Activated CD8-positive, alpha-beta memory T cell treated with anti-CD3 and anti-CD28 coated beads, Interleukin-2, amount 50 U/mL, for 1 hour (primary cell): ENCODE results near the gene ANO4.

ENCODE experiments used
- DNase-seq: peaks from one replicate; pipeline ENCODE4 v3.0.0-alpha.2; 2020; ENCODE audit errors: extremely low read depth

Gene ANO4

DNA sequence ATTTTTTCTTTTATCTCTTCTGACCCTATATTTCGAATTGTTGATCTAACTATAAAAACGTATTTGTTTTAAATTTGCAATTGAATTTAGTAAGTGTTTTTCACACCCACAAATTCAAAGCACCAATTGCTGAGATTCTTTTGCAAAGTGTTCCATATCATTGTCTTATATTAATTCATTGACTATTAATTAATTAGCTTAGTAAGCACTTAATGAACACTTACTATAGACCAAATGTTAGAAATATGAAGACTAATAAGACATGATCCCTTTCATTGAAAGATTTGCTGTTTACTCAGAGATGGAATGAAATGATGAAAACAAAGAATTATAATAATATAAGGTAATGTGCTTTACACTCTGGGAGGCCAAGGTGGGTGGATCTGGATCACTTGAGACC lies 14.2 kb downstream of the ANO4 start:
- DNase-seq, result no peak

DNA sequence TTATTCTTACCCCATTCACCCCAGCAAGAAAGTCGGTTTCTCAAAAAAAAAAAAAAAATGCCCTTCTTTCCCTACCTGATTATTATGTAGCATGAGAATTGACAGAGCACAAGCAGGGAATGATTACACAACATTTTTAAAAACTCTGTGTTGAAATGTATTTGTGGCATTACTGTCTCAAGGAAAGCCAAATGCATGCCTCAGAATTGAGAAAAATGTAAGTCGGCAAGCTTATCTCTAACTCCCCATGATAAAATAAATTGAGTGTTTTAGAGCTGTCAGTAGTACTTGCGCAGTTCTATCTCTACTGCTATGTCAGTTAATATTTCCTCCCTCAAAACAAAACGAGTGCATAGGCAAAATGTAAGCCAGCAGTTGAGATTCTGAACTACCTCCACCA lies 25.7 kb downstream of the ANO4 start:
- DNase-seq, result no peak

DNA sequence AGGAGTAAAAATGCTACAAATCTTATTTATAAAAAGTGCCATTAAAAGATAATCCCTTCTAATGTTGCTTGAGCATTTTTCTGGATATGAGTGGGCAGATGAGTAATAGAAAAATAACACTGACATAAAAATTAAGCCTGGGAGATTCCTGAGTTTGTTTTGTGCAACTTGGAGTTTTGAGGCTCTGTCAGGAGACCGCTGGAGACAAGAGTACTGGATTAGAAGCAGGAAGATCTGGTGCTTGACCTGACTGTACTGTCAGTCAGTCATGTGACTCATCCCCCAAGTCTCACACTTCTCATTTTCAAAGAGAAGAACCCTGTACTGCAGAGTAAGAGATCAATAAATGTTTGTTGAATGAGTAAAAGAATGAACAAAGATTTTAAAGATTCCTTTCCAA lies 29.4 kb downstream of the ANO4 start:
- DNase-seq, result no peak

DNA sequence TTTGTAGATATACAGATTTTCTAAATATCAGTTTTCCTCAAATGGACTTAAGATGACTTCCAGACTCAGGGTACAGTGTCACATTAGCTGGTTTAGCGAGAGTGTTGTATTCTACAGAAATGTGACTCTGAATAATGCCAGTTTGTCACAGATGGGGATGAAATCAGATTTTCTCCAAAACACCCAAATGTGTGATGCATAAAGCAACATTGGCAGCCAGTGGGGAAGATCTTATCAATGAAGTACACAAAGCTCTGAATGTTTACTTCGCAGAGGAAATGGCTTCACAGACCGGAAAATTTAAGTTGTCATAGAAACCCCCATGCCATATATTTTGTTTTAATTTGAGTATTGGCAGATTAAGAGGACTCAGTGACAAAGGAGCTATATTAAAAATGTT lies 29.9 kb downstream of the ANO4 start:
- no peak for DNase-seq

DNA sequence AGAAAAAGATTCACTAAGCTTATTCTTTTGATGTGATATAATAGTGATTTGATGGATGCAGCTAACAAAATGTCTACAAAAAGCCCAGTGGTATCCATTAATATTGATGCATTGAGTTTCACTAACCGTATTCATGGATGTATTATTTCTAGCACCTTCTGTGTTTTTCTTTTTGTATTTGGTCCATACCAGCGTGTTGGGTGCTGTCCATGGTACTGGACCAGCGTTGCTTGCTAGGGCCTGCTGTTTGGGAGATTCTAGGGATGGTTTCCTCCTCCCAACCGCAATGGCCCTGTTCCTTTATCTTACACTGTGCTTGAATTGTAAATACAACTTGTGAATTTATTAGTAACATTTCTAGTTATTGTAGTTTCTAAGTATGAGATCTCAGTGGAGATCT lies 31.7 kb downstream of the ANO4 start:
- no peak for DNase-seq

DNA sequence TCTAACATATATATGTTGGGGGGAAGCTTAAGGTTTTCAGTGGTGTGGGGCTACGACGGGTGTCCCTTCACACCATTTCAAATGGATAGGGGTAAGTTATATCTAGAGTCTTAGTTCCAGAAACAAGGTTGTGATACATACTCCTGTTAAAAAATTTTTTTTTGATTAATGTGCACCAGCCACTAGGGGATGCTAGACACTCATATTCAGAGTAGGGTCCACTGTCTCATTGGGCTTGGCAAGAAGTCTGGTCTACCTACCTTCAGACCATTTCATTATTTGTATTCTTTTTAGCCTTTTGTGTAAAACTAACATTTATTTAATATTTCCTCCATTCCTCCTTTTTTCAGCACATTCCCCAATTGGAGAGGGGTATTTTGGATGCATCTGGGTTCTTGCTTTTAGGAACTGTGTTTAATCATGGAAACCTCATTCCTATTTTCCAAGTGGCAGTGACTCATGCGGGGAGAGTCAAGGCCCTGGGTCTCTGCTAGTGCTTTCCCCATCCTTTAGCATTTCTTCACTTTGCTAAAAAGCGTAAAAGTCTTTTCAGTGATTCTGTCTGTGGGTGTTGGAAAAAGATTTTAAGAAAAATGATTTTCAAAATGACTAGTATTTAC lies 33.4 kb downstream of the ANO4 start:
- DNase-seq, result no peak

DNA sequence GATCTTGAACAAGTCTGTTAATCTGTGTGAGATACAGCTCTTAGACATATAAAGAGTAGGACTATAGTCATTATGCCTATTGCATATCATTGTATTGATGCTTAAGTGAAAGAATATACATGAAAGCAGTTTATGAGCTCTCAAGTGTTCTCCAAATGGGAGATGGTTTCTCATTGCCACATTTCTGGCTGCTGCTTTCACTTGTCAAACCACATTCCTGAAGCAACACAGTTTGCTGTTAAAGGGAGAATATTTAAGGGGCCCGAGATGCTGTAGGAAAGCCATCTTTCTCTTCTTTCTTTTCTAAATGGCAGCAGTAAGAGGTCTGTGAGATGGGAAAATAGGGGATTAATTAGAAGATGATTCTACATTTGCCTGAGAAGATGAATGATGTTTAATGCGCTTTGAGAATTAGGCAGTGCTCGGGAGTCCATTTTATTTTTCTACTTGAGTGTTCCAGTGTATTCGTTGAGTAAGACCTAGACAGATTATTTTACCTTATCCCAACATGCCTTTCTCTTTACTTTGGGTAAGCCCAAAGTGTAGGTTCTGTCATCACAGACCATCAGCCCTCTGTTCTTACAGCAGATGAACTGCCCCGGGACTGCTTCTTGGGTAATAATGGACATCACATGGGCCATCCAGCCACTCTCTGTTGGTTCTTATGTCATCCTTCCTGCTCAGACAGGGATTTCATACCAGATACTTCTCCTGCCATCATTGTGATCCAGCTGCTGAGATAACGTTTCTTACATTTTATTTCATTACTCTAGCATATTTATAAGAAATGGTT lies 35.6 kb downstream of the ANO4 start:
- DNase-seq, result no peak

DNA sequence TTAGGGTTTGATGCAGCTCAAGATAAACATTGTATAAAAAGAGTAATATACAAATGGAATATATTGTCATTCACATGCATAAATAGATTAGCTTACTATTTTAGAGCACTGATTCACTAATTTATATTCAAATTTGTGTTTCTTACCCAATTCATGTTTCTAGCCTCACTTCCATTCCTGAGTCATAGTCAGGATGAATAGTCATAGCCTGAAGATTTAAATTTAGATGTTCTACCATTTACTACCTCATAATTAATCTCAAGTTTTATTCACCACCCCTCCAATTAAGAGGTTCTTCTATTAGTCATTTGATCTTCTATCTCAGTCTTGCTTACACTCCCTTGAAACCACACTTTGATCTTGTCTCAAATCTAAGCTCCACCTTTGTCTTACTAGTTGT lies 38.7 kb downstream of the ANO4 start:
- no peak for DNase-seq

DNA sequence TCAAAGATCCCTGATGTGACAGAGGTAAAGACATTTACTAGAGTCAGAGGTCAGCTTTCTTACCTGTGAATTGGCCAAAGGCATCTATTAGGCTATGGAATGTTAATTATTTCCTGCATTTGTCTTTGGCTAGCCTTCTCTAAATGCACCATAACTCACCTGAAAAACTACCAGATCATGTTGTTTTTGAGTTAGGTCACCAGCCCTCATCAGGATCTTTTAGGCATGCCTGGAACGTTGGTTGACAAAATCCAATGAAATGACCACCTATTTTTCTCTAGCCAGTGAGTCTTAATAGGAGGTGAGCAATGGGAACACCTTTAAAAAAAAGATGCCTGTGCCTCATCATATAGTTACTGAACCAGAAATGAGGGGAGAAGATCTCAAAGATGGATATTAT lies 46.2 kb downstream of the ANO4 start:
- no peak for DNase-seq

DNA sequence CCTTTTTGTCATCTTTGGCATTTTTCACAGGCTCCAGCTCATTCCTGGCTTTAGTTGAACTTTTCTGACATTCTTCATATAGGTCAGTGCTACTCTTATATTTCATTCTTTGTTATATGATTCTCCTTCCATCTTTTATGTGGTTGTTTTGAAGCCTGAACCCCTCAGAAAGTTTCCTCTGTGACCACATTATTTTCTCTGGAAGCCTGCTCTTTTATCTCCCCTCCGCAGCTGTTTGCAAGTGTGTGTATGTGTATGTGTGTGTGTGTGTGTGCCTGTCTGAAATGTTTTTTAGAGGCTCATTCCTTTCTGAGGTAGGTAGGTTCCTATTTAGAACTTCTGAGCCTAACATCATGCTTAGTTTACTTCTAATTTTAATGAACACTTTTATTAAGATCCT lies 47.6 kb downstream of the ANO4 start:
- no peak for DNase-seq

DNA sequence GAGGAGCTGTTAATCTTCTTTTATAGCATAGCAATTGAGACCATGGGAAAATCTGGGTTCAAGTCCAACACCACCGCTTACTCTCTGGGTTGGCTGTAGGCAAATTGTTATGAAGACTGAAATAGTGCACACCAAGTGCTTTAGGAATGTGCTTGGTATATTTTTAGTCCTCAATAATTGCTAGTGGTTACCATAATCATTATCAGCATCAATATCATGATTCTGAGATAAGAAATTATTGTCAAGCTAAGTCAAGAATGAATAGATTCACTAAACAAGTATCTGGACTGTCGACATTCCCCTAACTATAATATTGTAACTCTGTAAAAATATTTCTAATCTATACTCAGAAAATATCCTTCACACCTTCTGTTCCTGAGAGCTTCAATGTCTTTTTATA lies 48.5 kb downstream of the ANO4 start:
- DNase-seq, result no peak

DNA sequence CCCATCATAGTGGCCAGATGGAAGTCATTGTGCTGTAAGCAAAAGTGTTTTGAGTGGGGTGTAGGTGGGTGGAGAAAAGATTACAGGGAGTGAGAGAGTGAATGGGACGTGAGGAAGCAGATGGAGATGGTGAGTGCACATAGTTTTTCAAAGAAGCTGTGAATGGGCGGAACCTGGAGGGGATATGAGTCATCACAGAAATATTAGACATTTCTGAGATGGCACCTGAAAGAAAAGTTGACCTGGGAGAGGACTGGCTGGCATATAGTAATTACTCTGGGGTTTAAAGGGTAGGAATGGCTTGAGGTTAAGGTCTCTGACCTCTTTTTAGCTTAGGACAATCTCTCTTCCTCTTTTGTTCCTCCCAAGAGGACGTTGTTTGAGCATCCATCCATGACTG lies 50.5 kb downstream of the ANO4 start:
- no peak for DNase-seq

DNA sequence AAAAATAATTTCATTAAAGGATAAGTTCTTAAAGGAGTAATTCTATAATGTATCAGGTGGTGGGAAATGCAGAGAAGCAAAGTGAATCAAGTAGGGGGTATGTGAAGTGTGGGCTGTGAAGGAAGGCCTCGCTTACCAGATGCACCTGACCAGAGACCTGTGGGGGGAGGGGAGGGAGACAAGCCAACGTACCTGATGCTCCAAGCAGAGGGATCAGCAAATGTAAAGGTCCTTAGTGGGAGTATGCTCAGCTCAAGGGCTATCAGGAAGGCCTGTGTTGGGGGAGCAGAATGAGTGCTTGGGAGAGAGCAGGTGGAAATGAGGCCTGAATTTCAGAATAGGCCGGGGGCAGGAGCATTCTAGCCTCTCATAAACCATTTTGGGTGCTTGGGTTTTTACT lies 57.1 kb downstream of the ANO4 start:
- DNase-seq, result no peak

DNA sequence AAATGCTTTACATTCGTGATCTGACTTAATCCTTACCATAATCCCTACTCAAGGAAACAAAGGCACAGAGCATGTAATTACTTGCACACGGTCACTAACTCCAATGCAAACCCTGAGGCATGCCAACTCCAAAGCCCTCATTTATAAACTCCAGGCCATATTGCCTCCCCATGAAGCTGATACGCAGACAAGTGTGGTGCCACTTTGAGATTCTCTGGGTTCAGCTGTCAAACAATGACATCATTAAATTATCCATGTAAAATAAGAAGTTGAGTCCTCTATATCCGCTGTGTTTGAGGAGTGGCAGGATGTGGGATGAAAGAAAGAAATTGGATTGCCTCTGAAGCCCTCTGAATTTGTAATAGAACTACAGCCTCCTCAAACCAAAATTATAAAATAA lies 62.8 kb downstream of the ANO4 start:
- no peak for DNase-seq

DNA sequence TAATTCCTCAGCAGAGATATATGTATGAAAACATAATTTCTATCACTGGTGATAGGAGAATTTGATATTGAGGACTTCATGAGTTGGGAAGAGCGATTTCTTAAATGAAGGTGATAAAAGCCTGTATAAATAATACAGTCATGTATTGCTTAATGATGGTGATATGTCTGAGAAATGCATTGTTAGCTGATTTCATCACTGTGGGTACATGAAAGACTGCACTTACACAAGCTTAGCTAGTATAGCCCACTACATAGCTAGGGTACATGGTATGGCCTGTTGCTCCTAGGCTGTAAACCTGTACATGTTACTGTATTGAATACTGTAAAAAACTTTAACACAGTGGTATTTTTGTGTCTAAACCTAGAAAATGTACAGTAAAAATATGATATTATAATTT lies 63.4 kb downstream of the ANO4 start:
- no peak for DNase-seq

DNA sequence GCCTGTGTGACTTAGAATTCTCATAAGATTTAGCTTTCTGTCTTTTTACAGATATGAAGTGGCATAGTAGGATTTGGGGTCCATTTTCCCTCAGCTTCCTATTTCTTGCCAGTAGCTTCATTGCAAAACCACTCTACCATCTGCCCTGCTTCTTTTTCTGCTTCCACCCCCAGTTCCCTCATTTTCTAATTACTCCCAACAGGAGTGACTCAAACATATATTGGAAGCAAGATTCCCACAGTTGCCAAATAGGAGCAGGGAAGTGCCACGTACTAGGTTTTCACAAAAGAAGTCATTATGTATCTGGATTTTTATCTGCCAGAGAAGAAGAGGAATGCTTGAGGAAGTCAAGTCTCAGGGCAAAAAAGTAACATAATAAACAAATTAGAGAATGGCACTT lies 64.1 kb downstream of the ANO4 start:
- DNase-seq, result no peak

DNA sequence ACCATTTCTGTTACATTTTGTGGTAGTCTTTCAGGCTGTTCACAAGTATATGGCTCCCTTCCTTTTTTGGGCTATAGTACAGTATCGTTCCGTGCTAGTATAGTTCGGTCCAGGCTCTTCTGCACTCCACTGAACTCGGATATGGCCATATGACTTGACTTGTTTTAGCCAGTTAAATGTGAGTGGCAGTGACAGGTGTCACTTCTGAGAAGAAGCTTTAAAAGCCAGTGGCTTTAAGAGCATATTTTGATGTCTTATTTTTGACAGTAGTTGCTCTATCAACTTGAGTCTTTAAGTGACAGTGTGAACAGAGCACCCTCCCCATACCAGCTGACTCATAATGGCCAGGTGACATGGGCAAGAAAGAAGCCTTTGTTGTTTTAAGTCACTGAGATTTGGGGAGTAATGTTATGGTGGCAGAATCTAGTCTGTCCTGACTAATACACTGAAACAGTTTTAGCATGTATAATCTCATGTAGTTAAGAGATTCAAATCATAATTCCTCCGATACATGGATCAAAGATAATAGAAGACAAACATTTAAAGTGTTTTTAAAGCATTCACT lies 64.6 kb downstream of the ANO4 start:
- DNase-seq, result no peak

DNA sequence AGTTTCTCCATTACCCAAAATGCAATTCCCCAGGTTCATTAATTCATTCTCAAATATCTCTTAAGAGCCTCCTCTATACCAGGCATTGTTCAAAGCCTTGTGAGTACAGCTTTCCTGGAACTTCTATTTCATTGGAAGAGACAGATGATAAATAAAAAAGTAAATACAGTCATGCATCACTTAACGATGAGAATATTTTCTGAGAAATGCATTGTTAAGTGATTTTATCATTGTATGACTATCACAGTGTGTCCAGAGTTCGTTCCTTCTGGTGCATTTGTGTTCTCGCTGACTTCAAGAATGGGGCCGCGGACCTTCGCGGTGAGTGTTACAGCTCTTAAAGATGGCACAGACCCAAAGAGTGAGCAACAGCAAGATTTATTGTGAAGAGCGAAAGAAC lies 66.0 kb downstream of the ANO4 start:
- DNase-seq, result no peak

DNA sequence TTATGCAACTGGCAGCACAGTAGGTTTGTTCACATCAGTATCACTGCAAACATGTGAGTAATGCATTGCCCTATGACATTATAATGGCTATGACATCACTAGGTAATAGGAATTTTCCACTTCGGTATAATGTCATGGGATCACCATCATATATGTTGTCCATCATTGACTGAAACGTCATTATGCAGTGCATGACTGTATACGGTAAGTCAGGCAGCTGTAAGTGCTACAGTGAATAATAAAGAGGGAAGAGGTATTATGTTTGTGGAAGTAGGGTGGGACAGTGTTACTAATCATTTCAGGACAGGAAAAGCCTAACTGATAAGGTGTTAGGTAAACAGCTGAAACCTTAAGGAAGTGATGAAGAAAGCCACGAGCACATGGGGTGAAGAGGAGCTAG lies 68.1 kb downstream of the ANO4 start:
- no peak for DNase-seq

DNA sequence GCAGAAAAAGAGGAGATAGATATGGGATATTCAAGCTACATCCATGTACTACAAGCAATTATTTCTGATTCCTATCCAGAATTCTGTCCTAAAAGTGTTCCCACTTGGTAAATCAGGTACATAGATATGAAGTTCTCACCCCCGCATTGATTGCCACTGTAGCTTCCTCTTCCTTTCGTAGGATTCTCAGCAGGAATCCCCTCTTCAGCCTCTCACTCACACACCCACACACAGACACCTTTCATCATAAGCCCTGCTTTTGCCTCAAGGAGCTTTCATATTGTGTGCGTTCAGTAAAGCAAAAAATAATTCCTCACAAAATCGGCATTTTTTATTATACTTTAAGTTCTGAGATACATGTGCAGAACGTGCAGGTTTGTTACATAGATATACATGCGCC lies 69.8 kb downstream of the ANO4 start:
- no peak for DNase-seq

DNA sequence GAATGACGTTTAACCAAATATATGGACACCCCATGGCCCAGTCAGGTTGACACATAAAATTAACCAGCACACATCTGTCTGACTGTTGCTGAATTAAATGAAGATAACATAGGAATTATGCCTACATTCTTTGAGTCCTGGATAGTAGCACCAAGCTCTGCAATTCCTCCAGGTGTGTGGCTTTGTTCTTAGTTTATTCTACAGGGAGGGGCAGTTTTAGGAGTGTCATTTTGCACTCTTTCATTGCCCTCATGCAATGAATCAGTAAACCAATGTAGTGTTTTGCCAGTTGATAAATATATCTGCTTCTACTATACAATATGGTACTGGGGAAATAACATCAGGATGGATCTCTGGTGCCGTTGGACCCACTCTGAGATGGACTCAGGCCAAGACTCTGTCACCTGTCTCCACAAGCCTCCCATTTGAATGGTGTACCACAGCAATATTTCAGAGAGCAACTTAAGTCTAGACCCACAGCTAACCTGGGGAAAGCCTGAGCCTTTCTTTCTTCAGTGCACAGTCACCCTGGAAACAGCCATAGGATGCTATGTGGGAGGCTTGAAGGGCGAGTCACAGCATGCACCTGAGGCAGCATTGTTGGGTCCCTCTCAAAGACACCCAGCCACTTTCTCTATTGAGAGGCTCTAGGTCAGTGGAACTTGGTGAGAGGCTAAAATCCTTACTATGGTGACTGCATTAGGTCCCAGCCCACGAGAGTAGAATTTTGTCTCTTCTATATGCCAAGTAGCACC lies 73.2 kb downstream of the ANO4 start:
- no peak for DNase-seq

DNA sequence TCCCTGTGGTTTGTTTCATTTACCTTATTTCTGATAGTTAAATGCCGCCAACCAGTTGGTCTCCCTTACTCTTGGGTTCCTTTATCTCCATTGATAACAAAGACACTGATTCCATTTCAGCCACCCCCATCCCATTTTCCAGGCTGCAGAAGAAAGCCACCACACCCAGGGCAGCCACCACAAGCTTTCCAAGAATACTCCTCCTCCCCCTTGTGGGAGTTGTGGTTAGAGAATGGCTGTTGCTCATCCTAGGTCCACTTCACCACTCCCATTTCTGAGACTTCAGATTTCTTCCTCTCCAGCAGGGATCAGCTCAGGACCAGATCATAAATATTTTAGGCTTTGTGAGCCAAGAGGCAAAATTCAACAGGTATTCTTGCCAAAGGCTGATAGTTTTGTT lies 73.9 kb downstream of the ANO4 start:
- DNase-seq, result no peak

DNA sequence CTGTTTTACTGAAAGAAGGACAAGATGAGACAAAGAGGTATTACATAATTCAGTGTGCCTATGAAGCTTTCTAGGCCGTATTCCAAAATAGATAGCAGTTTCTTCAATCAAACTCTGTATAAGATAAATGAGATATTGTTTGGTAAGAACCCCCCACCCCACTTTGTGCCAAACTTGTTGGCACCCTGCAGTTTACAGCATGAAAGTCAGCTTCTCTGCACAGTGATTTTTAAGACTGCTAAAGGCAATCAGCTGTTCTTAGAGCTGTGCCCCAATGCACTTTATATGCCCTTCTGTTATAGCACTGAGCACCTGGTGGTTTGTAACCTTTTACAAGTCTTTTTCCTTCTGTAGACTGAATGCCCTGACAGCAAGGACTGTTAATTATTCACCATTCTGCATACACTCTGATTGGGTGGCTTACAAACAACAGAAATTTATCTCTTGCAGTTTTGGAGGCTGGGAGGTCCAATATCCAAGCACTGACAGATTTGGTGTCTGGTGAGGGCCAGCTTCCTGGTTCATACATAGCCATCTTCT lies 76.7 kb downstream of the ANO4 start:
- no peak for DNase-seq
